DOHH2 (cell line): ENCODE data around the gene RPUSD1.

Experiments
- H3F3A ChIP-seq: fragments of 200-600 bp; sonication (generic), shearing (Covaris generic); 2 replicates; pipeline ENCODE4 v1.6.0; 2016; ENCODE audit warnings: antibody characterized with exemption, mild to moderate bottlenecking; ENCODE audit not compliant: control insufficient read depth, insufficient read depth
- H3K27ac ChIP-seq: fragments of 200-600 bp; sonication (generic); 2 replicates; pipeline ENCODE4 v1.5.1; 2014; ENCODE audit warnings: low read depth, mild to moderate bottlenecking, low read length, moderate library complexity
- H3K27me3 ChIP-seq: fragments of 200-600 bp; sonication (generic); 2 replicates; pipeline ENCODE4 v1.6.1; 2014; ENCODE audit warnings: mild to moderate bottlenecking, low read length, mixed read lengths; ENCODE audit not compliant: control insufficient read depth
- H3K36me3 ChIP-seq: fragments of 200-600 bp; sonication (generic); 2 replicates; pipeline ENCODE4 v1.6.1; 2014; ENCODE audit warnings: mild to moderate bottlenecking, low read length, moderate library complexity, mixed read lengths; ENCODE audit not compliant: control insufficient read depth
- H3K4me1 ChIP-seq: fragments of 200-600 bp; sonication (generic); 2 replicates; pipeline ENCODE4 v1.6.1; 2014; ENCODE audit warnings: mild to moderate bottlenecking, low read length, mixed read lengths; ENCODE audit not compliant: control insufficient read depth
- H3K4me2 ChIP-seq: fragments of 200-600 bp; sonication (generic); 2 replicates; pipeline ENCODE4 v1.6.0; 2014; ENCODE audit warnings: mild to moderate bottlenecking, low read length, moderate library complexity
- H3K4me3 ChIP-seq: fragments of 200-600 bp; sonication (generic); 2 replicates; pipeline ENCODE4 v1.5.1; 2014; ENCODE audit warnings: mild to moderate bottlenecking, low read length, mixed read lengths
- H3K79me2 ChIP-seq: fragments of 200-600 bp; sonication (generic); 2 replicates; pipeline ENCODE4 v1.6.1; 2014; ENCODE audit warnings: mild to moderate bottlenecking, low read length, mixed read lengths; ENCODE audit not compliant: control insufficient read depth
- H3K9me2 ChIP-seq: fragments of 200-600 bp; sonication (generic); replicated peaks from 2 replicates; pipeline ENCODE4 v1.6.1; 2014; ENCODE audit warnings: mild to moderate bottlenecking, low read length, mixed read lengths; ENCODE audit not compliant: control insufficient read depth
- H3K9me3 ChIP-seq: fragments of 200-600 bp; sonication (generic); 2 replicates; pipeline ENCODE4 v1.6.1; 2014; ENCODE audit warnings: antibody characterized with exemption, low read length, mixed read lengths; ENCODE audit not compliant: control insufficient read depth, insufficient read depth
- H4K20me1 ChIP-seq: fragments of 200-600 bp; sonication (generic); 2 replicates; pipeline ENCODE4 v1.6.0; 2014; ENCODE audit warnings: low read depth, mild to moderate bottlenecking, antibody characterized with exemption, low read length, moderate library complexity; ENCODE audit not compliant: control insufficient read depth, insufficient read depth
- CTCF ChIP-seq: fragments of 200-600 bp; sonication (generic); IDR thresholded peaks from one replicate; pipeline ENCODE4 v1.5.1; 2014; ENCODE audit warnings: antibody characterized with exemption, mild to moderate bottlenecking, low read depth, low read length; ENCODE audit not compliant: poor library complexity, severe bottlenecking
- EZH2phosphoT487 ChIP-seq: fragments of 200-600 bp; sonication (generic); IDR thresholded peaks from 2 replicates; pipeline ENCODE4 v1.6.1; 2017; ENCODE audit warnings: borderline replicate concordance, mild to moderate bottlenecking, antibody characterized with exemption, low read length, moderate library complexity, mixed read lengths

Gene RPUSD1

GRCh38 chr16:830107-830870 is 42.1 kb upstream of the RPUSD1 start:
- Histone ChIP-seq H3K9me3 (no peaks in the 10 kb centered on the region), H3K9me2 (no peaks in the 10 kb centered on the region), H3K4me3 (no peak overlapping the region), H3K4me1 (no peaks in the 10 kb centered on the region), H3K4me2 (no peak overlapping the region), H3K27ac (no peak overlapping the region), H3F3A (no peaks in the 10 kb centered on the region), H3K36me3 (no peaks in the 10 kb centered on the region), H4K20me1 (no peaks in the 10 kb centered on the region), H3K79me2 (no peaks in the 10 kb centered on the region), H3K27me3 (no peaks in the 10 kb centered on the region)
- no peak for TF ChIP-seq EZH2phosphoT487
- TF ChIP-seq CTCF: no peak

GRCh38 chr16:828891-829290 is 40.7 kb upstream of the RPUSD1 start:
- no peaks in the 10 kb centered on the region for H3K4me1 ChIP-seq
- H3K4me2 ChIP-seq: no peak overlapping the region
- H3F3A ChIP-seq: no peaks in the 10 kb centered on the region
- no peak overlapping the region for H3K4me3 ChIP-seq
- H3K9me3 ChIP-seq: no peaks in the 10 kb centered on the region
- no peaks in the 10 kb centered on the region for H3K9me2 ChIP-seq
- no peak overlapping the region for H3K27ac ChIP-seq
- no peaks in the 10 kb centered on the region for H4K20me1 ChIP-seq
- no peaks in the 10 kb centered on the region for H3K27me3 ChIP-seq
- H3K79me2 ChIP-seq: no peaks in the 10 kb centered on the region
- TF ChIP-seq EZH2phosphoT487: no peak
- TF ChIP-seq CTCF: no peak
- H3K36me3 ChIP-seq: no peaks in the 10 kb centered on the region

GRCh38 chr16:827513-827912 is 39.3 kb upstream of the RPUSD1 start:
- Histone ChIP-seq H3K36me3 (no peaks in the 10 kb centered on the region), H3K9me2 (no peaks in the 10 kb centered on the region), H3K9me3 (no peaks in the 10 kb centered on the region), H3K79me2 (no peaks in the 10 kb centered on the region), H3K4me1 (no peaks in the 10 kb centered on the region), H3K4me2 (no peak overlapping the region), H4K20me1 (no peaks in the 10 kb centered on the region), H3K27ac (no peak overlapping the region), H3K27me3 (no peaks in the 10 kb centered on the region), H3F3A (no peaks in the 10 kb centered on the region), H3K4me3 (no peak overlapping the region)
- no peak for TF ChIP-seq EZH2phosphoT487
- no peak for TF ChIP-seq CTCF
